ENCODE results near the gene FIGNL1. TPM values are rescaled to one million over a fixed set of nuclear protein-coding genes. Genes with fewer than 3 reads are reported as not detected.

FIGNL1 gene
- total RNA-seq, 1 donor from 2014 or later = 10.0 TPM

DNA sequence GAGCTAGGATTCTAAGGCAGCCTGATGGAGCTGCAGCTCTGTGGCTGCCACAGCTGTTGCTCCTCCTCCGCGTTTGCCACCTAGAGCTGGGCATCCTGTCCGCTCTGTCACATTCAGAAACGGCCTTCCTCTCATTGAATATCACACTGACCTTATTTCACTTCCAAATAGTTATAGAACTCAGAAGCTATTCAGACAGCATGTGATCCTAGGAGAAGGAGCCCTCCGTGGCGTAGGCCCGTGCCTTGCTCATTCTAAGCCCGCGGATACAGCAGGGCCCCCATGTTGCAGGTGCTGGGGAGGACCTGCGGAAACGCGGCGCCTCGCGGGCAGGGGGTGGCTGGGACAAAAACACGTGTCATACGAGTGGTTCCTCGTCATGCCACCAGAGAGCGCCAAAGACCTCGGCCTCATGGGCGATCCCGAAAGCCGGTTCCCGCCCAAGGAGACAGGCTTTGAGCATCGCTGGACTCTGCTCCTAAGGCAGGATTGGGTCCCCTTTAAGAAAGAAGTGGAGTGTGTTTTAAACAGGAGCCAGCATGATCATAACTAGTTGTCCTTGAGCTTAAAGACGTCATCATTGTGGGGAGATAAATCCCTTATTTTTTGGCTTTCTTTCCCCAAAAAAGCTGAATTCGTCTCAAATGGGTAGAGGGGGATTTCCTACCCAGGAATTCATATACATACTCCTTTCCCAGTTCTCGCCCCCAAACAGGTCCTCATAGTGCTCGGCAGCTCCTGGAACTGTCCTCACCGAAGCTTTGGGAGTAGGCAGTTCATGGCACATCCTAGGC, 17.9 kb upstream of the FIGNL1 start:
- Histone ChIP-seq H3K4me3 (ENCODE audit: insufficient read depth, low read depth, low read length) (no peak overlapping the region), H3K9ac (ENCODE audit: low read length) (no peak overlapping the region), H3K9me3 (ENCODE audit: insufficient read depth, low read depth, low read length) (no peaks in the 10 kb centered on the region), H3K4me2 (ENCODE audit: low read length) (peak overlapping the region; percentile 63), H3K27ac (ENCODE audit: low read depth, low read length) (no peak overlapping the region), H3K27me3 (ENCODE audit: insufficient read depth, low read length) (peaks cover 16% of the 10 kb centered on the region), H3K4me1 (ENCODE audit: insufficient read depth, low read length) (no peaks in the 10 kb centered on the region), H3K79me2 (ENCODE audit: insufficient read depth, low read length) (no peaks in the 10 kb centered on the region), H3K36me3 (ENCODE audit: insufficient read depth, low read length) (no peaks in the 10 kb centered on the region), H4K20me1 (ENCODE audit: insufficient read depth, low read length) (no peaks in the 10 kb centered on the region), H2AFZ (ENCODE audit: low read depth, low read length) (peak overlapping the region; percentile 67)
- TF ChIP-seq EZH2 (IDR thresholded peaks at IDR 0.05; ENCODE audit: insufficient read depth, low read length) = no peak
- TF ChIP-seq, protein P1, sequence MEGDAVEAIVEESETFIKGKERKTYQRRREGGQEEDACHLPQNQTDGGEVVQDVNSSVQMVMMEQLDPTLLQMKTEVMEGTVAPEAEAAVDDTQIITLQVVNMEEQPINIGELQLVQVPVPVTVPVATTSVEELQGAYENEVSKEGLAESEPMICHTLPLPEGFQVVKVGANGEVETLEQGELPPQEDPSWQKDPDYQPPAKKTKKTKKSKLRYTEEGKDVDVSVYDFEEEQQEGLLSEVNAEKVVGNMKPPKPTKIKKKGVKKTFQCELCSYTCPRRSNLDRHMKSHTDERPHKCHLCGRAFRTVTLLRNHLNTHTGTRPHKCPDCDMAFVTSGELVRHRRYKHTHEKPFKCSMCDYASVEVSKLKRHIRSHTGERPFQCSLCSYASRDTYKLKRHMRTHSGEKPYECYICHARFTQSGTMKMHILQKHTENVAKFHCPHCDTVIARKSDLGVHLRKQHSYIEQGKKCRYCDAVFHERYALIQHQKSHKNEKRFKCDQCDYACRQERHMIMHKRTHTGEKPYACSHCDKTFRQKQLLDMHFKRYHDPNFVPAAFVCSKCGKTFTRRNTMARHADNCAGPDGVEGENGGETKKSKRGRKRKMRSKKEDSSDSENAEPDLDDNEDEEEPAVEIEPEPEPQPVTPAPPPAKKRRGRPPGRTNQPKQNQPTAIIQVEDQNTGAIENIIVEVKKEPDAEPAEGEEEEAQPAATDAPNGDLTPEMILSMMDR (IDR thresholded peaks at IDR 0.05; ENCODE audit: insufficient read depth, low read depth, low read length) = peak; percentile 66
- Mint-ChIP-seq H3K4me1 (ENCODE audit: low read depth, unreplicated experiment) (peaks cover 6% of the 10 kb centered on the region), H3K27ac (ENCODE audit: unreplicated experiment) (no peak overlapping the region), H3K36me3 (ENCODE audit: low read depth, unreplicated experiment) (no peaks in the 10 kb centered on the region), H3K9me3 (ENCODE audit: unreplicated experiment) (no peaks in the 10 kb centered on the region), H3K4me3 (ENCODE audit: unreplicated experiment) (peak overlapping the region; percentile 55), H3K27me3 (ENCODE audit: low read depth, unreplicated experiment) (peaks cover 25% of the 10 kb centered on the region)
- FAIRE-seq (peak; percentile 39), DNase-seq (ENCODE audit: low read depth) (peak; percentile 22)

DNA sequence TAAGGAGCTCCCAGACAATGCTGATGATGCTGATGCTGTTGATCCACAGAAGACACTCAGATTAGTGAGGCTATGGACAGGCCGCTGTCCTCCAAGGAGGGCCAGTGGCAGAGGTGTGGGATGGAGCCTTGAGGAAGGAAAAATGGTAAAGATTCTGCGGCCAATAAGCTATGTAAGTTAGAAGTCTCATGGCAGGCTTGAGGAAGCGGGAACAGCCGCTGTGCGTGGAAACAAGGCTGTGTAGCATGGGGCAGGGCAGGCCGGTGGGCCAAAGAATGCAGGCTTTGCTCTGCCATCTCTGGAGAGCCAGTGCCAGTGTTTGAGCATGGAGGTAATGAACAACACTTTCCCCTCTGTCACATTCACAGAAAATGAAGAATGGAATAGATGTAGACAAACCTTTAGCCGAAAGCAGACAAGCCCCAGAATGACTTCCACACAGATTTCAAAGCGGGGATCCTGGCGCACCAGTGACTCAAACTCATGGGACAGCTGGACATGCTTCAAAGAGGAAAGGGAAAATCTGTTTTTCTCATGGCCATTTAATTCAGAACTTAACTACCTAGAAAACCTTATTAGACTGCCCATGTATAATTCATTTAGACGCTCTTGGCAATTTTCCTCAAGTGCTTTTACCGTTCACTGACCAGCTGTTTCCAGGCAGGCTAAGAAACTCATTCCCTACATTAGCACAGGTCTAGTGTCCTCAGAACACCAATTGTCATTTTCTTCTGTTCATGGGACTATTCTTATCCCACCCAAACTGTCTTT, 16.9 kb upstream of the FIGNL1 start:
- H3K4me3 Mint-ChIP-seq (ENCODE audit: unreplicated experiment) = no peak overlapping the region
- Histone ChIP-seq H3K27me3 (ENCODE audit: insufficient read depth, low read length) (peaks cover 14% of the 10 kb centered on the region), H3K36me3 (ENCODE audit: insufficient read depth, low read length) (no peaks in the 10 kb centered on the region), H4K20me1 (ENCODE audit: insufficient read depth, low read length) (no peaks in the 10 kb centered on the region), H3K27ac (ENCODE audit: low read depth, low read length) (no peak overlapping the region), H2AFZ (ENCODE audit: low read depth, low read length) (no peak overlapping the region), H3K4me1 (ENCODE audit: insufficient read depth, low read length) (no peaks in the 10 kb centered on the region), H3K4me2 (ENCODE audit: low read length) (no peak overlapping the region), H3K4me3 (ENCODE audit: insufficient read depth, low read depth, low read length) (no peak overlapping the region), H3K9ac (ENCODE audit: low read length) (no peak overlapping the region), H3K9me3 (ENCODE audit: insufficient read depth, low read depth, low read length) (no peaks in the 10 kb centered on the region), H3K79me2 (ENCODE audit: insufficient read depth, low read length) (no peaks in the 10 kb centered on the region)
- DNase-seq (ENCODE audit: low read depth) (no peak), FAIRE-seq (no peak)
- TF ChIP-seq EZH2 (IDR thresholded peaks at IDR 0.05; ENCODE audit: insufficient read depth, low read length) = no peak
- TF ChIP-seq, protein P1 (IDR thresholded peaks at IDR 0.05; ENCODE audit: insufficient read depth, low read depth, low read length) = no peak
- peaks cover 17% of the 10 kb centered on the region for H3K27me3 Mint-ChIP-seq (ENCODE audit: low read depth, unreplicated experiment)
- H3K27ac Mint-ChIP-seq (ENCODE audit: unreplicated experiment) = no peak overlapping the region
- no peaks in the 10 kb centered on the region for H3K36me3 Mint-ChIP-seq (ENCODE audit: low read depth, unreplicated experiment)
- H3K4me1 Mint-ChIP-seq (ENCODE audit: low read depth, unreplicated experiment) = peaks cover 6% of the 10 kb centered on the region
- no peaks in the 10 kb centered on the region for H3K9me3 Mint-ChIP-seq (ENCODE audit: unreplicated experiment)

All from astrocyte (in vitro differentiated cells and primary cell).